Dermis microvascular lymphatic vessel endothelial cell (primary cell): ENCODE results near the gene BLOC1S5. TPM values are rescaled to one million over a fixed set of nuclear protein-coding genes. Genes with fewer than 3 reads are reported as not detected.

Experiments used
- DNase-seq, 2 donors: peaks; one replicate each; pipeline versions ENCODE4 v3.0.0 to v3.0.0-alpha.2; 2010; ENCODE audit warnings: low read depth in 2 of 2
- total RNA-seq: library from RNA; depleted of rRNA; stranded (reverse); fragments of >200 nt; gene quantifications from 2 replicates; pipeline ENCODE4 v1.2.1, GENCODE V29; 2014

BLOC1S5 gene, protein sequence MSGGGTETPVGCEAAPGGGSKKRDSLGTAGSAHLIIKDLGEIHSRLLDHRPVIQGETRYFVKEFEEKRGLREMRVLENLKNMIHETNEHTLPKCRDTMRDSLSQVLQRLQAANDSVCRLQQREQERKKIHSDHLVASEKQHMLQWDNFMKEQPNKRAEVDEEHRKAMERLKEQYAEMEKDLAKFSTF
- 13.3 and 14.6 TPM in 2 replicates for total RNA-seq

DNA sequence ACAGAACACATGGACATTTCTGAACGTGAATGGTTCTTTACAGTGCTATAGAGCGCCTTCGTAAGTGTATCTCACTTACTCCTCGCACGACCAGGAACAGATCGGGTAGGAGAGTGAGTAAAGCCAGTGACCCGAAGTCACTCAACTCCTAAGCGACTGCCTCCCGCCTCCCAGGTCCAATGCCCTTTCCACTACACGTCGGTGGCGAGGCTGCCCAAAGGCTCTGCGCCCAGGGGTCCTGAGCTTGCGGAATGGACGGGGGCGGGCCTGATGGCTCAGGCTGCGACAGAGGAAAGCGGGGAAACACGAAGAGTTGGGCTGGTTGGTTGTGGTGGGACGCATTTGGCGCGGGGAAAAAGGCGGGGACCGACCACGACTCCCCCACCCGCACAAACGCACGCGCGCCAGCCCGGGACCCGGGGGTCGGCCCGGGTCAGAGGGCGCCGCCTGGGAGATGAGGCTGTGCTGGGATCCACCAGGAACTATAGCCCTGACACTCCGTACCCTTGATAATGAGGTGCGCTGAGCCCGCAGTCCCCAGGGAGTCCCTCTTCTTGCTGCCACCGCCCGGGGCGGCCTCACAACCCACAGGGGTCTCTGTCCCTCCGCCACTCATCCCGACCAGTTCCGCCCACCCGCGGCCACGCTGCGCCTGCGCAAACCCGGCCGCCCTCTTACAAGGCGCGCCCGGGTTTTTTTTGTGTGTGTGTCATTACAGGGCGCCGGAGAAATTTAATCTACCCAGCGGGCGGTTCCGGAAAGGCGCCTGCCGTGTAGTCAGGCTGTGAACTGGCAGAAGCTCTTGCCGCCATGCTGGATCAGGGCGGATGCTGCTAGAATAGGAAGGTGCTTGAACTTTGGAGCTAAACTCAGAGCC lies at the start of gene BLOC1S5:
BLOC1S5 (minus strand) TSS at position 629 of the 877 bp plus-strand sequence; CDS start at position 616, 13 bp downstream.
- DNase-seq, result peak; percentile 95 to 98

DNA sequence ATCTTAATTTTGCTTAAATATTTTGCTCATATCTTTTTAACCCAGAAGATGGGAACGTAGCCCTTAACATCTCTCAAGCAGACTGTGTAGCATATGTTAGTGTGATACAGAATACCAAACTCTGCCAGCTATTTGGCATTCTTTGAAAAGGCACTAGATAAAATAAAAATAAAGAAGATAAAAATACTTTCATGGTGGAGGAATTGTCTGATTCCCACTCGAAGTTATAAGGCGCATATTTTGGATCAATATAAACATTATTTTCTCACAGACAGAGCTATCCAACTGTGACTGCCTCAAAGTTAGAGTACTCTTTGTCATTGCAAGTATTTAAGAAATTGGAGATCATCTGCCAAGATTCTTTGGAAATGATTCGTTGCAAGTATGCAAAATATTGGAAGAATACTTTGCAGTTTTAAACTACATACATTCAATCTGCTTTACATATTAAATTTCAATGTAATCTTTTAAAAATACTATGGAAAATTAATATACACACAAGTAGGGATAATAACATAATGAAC lies 49.0 kb upstream of the BLOC1S5 start:
- DNase-seq, result no peak

DNA sequence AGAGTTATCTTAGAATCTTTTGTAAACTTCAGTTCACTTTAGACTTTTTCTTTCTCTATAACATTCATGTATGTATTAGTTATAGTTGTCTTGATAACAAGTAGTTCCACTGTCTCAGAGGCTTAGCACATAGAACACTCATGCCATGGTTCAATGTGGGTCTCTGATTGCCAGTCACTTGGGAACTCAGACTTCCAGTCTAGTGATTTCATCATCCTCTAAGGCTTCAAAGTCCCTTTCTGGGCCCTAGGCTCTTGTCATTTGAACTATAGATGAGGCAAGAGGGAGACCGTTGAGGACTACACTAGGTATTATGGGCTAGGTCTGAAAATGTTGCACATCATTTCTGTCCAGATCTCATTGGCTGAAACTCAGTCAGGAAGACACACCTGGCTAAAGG lies 46.5 kb upstream of the BLOC1S5 start:
- no peak for DNase-seq

DNA sequence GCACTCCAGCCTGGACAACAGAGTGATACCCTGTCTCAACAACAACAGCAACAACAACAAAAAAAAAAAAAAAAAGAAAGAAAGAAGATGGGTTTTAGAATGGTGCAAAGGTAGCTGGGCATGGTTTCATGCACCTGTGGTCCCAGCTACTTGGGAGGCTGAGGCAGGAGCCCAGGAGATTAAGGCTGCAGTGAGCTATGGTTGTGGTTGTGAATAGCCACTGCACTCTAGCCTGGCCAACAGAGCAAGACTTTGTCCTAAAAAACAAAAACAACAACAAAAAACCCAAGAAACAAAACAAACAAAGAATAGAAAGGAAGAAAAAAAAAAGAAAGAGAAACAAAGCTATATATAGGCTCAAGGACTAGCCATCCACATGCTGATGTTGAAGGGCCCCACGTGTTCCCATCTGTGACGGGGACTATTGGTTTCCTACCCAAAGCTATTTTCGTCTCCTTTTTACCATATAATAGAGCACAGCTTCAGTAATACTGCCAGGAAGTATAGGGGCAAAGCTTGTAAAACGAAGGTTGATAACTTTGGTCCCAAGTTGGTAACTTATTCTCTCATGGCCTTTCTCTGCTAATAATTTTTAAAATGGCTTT lies 46.0 kb upstream of the BLOC1S5 start:
- DNase-seq, result no peak

DNA sequence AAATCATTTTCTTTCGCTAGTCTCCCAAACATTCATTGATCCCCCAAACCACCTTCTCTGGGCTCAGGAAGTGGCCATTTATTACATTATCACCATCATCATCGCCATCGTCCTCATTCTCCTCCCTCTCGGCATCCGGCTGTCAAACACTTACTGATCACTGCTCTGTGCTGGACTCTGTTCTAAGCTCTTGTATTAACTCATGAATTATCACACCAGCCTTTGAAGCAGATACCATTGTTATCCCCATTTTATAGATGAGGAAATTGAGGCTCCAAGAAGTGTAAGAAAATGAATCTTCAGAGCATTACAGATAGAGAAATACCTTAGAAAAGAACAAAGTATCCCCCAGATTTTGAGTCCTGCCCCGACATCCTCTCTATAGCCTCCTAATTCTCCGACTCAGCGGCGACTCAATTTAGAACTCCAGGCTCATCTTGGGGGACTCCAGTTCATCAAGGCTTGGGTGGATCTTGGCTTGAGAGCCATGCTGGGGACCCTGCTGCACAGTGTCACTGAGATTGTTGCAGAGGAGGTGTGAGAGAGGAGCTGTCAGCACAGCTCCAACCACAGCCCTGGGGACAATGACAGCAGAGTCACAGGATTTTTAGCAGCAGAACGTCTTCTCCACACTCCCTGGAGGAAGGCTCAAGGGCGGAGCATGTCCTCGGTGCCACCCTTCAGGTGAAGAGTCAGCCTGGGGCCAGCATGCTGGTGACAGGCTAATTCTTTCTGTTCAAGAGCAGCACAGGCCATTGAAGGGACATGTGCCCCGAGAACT lies 44.8 kb upstream of the BLOC1S5 start:
- DNase-seq, result no peak

DNA sequence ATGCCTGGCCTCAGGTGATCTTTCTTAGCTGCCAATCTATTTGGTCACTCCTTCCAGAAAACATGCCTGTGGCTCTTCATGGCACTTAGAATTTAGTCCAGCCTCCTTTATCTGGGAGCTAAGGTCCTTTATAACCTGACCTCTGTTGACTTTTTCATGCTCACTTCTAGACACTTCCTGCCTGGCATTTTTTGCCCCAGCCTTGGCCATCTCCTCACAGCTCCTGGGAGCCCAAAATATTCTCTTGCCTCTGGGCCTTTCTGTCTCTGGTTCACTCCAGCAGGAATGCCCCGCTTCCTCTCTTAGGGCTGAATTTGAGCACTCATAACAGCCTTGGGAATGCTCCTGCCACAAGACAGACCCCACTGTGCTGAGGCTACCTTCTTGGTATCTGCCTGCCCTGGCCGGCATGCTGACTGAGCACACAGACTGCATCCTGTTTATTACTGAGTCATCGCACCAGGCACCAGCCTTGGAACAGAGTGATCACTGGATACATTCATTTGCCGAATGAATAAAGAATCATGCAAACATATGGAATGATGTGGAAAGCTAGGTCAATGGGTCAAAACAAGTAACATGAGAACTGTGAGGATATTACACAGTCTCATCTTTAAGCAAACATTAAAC lies 44.0 kb upstream of the BLOC1S5 start:
- DNase-seq, result peak; percentile 83 to 97

DNA sequence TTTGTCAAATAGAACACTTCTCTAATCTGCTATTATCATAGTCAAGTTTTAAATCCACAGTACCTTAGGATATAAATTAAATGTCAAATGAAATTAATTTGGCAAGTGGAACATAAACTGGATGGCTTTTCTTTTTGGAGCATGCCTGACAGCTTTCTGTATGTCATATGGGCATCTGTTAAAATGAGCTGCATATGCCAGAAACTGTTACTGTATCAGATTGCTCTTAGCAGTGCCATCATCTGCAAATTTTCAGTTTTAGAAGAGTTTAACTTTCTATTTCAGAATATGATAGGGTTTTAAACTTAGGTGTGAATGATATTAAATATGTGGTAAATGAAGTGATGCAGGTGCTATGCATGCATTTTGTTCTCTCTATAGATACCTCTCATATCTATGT lies 41.6 kb upstream of the BLOC1S5 start:
- no peak for DNase-seq

DNA sequence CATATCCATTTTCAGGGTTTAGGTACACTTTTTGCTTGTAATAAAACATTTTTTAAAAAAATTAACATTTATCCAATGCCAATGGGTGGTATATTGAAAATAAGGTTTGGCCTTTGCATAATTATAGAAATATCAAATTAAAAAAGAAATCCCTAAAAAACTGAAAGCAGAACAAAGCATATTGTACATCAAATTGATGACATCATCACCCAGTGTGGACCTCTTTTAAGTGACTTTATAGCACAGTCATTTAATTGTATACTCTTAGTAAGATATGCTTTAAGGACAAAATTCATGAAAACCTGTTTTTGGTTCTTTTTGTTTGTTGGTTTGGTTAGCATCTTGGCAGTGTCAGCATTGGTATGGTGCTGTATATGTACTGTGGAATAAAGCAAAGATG lies 39.5 kb upstream of the BLOC1S5 start:
- no peak for DNase-seq

DNA sequence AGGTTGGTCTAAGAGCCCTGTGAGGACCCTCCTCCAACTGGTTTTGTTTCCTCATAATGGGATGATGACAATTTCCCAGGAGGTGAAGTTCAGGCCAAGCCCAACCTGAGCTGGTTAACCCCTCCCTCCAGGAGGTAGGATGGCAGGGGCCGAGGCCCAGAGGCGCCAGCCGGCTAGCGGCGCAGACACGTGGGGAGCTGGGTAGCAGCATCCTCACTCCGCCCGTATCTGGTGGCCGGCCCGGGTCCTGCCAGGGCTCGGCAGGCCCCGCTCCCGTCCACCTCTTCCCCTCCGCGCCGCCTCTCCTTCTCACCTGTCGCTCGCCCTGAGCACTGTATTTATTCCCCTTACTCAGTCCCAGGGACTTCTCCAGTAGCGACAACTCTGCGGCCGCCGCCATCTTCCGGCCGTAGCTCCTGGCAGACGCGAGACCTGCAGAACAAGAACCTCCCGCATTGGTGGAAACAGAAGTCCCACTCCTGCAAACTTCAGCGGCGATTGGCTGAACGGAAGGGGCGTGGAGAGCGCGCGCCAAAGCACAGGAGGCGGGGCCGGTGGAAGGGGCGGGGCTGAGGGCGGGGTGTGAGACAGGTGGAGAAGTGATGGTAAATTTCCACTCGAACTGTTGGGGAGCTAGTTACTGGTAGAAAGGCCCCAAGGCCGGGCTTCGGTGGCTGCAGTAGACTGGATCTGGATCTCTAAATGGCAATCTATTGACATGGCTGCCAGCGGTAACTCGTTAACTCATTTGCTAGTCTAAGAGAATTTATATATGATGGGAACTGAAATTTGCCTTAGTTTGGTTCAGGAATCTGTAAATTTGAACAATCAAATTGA lies 38.2 kb upstream of the BLOC1S5 start, which contains the start of gene EEF1E1:
EEF1E1 (minus strand) TSS at position 427 of the 837 bp plus-strand sequence; CDS start at position 400, 27 bp downstream.
- peak; percentile 88 to 96 for DNase-seq

DNA sequence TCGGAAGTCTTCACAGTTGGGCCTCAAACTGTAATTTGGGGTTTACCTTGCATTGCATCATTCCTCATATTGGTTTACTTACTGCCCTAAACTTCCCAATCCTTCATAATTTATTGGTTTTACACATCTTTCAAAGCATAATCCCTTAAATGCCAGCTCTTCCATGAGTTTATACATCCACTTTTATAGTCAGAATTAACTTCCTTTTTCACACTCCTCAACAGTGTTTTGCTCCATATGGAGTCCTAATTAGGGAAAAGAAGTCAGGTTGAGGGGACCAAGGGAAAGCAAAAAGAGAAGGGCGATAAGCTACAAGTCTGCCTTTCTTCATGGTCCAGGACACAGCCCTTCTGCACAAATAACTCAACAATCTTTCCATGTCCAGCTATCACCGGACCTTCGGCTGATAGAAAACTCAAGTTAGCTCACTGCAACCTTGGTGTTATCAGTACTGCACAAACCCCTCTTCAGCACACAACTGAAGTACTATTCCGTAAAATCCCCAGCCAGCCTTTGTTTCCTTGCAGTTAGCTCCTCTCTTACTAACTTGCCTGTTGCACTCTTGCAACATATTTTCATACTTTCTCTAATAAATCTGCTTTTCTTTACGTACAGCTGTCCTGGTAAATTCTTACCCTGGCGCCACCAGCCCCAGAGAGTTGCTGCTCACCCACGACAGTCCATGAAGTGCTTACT lies 36.1 kb upstream of the BLOC1S5 start:
- DNase-seq, result no peak

DNA sequence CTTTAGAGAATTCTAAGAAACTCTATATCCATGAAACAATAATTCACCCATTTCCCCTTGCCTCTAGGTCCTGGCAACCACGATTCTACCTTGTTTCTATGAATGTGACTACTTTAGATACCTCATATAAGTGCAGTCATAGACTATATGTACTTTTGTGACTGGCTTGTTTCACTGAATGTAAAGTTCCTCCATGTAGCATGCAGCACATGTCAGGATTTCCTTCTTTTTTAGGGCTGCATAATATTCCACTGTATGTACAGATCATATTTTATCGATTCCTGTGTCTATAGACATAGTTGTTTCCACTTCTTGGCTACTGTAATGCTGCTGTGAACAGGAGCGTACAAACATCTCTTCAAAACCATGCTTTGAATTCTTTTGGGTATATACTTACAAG lies 26.5 kb upstream of the BLOC1S5 start:
- no peak for DNase-seq

DNA sequence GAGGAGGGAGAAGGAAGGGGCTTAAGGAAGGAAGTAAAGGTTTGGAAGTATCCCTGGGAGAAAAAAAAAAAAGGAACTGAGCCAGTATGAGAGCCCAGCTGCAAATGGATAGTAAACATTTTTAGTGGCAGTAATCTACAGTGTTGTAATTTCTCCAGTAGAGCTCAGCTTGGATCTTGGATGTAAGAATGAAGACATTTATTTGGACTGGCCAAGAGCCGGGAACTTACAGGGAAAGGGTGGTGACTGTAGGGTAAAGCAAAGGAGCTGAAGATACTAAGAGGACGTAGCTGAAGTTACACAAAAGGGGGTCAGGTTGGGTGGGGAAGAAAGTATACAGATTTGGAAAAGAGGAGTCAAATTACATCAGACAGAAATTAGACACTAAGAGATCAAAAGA lies 24.7 kb upstream of the BLOC1S5 start:
- DNase-seq, result no peak

DNA sequence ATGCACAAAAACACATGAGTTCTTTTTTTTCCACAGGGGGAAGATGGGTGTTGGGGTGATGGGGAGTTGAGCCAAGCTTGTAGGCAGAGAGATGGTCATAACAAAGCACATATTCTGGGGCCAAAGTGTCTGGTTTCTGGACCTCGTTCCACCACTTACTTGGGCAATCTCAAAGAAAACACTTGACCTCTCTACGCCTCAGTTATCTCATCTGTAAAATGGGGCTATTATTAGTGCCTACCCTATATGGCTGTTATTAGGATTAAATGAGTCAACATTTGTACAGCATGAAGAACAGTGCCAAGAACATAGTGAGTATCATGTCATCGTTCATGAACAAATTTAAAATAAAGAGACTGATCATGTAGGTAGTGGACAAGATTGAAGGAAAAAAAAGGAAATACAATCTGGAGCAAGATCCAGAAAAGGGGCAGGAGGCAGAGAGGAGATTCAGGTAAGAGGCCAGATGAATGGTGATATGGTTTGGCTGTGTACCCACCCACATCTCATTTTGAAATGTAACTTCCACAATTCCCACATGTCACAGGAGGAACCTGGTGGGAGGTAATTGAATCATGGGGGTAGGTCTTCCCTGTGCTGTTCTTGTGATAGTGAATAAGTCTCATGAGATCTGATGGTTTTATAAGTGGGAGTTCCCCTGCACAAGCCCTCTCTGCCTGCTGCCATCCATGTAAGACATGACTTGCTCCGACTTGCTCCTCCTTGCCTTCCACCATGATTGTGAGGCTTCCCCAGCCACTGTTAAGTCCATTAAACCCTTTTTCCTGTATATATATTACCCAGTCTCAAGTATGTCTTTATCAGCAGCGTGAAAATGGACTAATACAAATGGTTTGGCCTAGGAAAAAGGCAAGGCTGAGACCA lies 23.9 kb upstream of the BLOC1S5 start:
- no peak for DNase-seq

DNA sequence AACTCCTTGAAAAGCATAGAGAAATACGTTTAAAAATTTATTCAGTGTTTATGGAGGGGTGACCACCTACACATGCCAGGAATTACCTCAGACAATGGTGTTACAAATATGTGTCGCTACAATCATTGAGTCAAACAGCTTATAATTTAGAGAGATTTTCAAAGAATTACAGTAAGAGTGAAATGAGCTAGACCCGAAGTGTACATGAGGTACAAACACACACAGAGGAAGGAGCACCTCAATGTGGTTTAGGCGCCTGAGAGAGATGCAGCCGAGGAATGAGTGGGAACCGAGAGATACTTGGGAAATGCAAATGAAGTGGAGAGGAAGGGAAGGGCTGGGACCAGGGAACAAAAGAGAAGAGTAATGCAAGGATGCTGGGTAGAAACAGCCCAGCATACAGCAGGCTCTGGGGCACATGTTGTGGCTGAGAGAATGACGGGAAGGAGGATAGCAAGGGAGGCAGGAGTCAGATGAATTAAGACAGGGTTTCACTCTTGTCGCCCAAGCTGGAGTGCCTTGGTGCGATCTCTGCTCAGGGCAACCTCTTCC lies 22.6 kb upstream of the BLOC1S5 start:
- DNase-seq, result no peak

DNA sequence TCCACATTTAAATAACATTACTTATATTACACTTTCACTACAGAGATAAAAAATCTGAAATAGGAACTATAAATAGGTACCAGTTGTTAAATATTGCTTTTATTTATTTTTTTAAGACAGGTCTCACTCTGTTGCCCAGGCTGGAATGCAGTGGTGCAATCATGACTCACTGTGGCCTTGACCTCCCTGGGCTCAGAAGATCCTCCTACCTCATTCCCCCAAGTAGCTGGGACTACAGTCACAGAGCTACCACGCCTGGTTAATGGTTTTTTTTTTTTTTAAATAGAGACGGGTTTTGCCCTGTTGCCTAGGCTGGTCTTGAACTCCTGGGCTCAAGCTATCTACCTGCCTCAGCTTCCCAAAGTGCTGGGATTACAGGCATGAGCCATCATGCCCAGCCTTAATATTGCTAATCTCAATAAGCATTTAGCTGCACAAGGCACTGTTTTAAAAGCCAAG lies 20.9 kb upstream of the BLOC1S5 start:
- peak; percentile 67 to 93 for DNase-seq

DNA sequence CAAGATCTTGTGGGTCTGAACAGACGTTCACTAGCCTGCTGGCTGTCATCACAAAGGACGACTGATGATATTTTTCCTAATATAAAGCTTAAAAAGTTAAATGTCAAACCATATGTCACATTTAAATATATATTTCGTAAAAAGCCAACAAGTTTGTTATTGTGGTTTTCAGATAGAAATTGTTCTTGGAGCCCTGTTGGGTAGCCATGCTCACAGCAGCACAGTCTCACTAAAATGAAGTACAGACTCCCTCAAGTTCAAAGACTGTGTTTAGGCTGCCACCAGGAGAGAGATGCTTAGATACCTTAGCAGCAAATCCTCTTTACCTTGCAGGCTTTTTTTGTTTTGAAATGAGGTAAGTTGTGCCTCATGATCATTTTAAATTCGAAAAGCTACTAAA lies 20.4 kb upstream of the BLOC1S5 start:
- peak in 1 of 2 donors; percentile 11 for DNase-seq

DNA sequence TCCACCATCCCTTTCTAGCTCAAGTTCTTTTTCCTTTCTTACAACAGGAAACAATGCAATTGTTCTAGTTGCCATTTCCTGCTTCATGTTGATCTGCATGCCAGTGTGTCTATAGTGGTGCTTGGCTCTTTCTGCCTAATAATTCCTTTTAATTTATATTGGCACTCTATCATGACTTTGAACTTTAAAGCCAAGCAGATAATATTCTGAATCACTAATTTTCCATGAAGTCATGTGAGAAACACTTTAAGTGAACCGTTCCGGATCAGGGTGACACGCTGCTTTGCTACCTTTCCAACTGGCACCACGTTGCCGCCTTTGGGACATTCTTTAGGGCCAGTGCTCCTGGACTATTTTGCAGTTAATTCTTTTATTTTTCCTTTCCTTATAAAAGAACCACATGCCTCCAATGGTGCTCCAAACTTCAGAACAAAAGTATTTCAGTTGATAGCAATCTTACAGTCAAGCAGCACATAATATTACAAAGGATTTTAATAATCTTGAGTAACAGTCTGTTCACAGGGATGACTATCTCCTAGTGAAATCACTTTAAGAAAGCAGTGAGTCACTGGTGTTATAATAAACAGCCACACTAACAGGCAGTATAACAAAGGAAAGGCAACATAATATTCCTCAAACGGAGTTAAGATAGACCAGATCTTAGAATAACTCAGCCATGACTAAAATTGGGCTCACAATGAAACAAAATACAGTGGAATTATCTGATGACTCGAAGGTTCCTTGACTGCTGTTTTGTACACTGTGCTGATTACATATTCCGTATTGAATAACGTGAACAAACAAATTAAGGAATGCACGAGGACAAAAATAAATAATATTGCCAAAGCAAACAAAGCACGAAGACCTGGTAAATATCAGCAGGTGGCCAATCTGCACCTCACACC lies 19.0 kb upstream of the BLOC1S5 start:
- DNase-seq, result peak; percentile 89 to 91
